NK-92 treated with Interleukin-12 subunit alpha and Interleukin-12 subunit beta, amount 100 ng/mL, for 24 hours (cell line): ENCODE measurements around the gene HS6ST1.

Experiments
- DNase-seq: peaks from one replicate; lab custom pipeline; 2025; lab: John Stamatoyannopoulos, UW

Gene HS6ST1, protein sequence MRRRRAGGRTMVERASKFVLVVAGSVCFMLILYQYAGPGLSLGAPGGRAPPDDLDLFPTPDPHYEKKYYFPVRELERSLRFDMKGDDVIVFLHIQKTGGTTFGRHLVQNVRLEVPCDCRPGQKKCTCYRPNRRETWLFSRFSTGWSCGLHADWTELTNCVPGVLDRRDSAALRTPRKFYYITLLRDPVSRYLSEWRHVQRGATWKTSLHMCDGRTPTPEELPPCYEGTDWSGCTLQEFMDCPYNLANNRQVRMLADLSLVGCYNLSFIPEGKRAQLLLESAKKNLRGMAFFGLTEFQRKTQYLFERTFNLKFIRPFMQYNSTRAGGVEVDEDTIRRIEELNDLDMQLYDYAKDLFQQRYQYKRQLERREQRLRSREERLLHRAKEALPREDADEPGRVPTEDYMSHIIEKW

DNA sequence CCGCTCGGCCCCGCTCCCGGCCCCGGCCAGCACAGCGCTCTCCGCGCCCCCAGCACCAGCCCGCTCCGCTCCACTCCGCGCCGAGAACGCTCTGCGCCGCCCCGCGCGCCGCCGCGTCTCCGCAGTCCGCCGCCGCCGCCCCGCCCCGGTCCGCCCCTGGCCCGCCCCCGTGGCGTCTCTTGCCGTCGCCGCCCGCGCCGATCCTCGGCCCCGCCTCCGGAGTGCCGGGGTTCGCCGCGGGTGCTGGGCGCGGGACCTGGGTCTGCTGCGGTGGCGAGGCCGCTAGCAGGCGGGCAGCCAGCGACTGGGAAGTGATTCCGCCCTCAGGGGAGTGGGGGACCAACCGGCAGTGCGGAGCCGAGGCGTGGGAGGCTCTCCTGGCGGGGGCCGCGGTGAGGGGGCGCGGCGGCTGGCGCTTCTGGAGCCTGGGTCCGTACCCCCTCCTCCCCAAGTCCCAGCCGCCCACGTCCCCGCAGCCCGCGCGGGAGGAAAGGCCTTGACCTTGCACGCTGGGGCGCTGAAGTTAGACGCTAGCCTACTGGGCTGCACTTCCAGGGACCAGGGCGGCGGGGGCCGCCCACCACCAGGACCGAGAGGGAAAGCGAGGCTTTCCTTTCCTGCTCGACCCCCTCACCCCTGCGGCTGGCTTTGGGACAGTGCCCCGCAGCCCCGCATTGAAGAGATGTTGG is at the start of gene HS6ST1:
TSS of gene HS6ST1 (minus strand) at position 93 of the 689 bp plus-strand sequence. CDS start 305 bp downstream, outside the sequence.
- DNase-seq: no peak

DNA sequence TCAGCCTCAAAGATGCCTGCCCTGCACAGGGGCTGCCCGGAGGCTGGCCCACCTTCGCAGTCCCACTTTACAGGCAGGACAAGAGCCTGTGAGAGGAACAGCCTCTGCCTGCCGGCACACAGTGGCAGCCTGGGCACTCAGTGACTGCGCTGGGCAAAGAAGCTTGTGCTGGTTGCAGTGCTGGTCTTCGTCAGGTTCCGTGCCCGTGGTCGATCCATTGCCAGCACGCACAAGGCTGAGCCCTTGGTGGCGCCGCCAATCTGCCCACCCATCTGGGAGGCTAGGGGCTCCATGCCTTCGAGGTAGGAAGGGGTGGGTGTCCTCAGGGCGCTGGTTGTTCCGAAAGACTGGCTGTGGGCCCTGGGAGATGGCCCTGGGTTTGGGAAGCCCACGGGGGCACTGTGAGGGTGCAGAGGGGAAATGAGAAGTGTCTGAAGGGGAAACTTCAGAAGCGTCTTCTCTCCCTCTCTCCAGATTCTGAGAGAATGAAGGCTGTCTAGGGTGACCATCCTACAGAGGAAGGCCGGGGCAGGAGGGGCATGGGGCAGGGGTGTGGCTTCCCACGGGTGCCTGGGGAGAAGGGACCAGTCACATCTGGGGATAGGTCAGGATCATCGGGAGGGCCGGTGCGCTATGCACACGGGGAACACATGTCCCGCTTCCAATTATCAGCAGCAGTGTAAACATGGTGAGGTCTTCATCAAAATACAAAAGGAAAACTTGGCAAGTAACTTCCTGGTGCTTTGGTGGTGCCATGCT is 49.1 kb upstream of the HS6ST1 start:
- DNase-seq: no peak

DNA sequence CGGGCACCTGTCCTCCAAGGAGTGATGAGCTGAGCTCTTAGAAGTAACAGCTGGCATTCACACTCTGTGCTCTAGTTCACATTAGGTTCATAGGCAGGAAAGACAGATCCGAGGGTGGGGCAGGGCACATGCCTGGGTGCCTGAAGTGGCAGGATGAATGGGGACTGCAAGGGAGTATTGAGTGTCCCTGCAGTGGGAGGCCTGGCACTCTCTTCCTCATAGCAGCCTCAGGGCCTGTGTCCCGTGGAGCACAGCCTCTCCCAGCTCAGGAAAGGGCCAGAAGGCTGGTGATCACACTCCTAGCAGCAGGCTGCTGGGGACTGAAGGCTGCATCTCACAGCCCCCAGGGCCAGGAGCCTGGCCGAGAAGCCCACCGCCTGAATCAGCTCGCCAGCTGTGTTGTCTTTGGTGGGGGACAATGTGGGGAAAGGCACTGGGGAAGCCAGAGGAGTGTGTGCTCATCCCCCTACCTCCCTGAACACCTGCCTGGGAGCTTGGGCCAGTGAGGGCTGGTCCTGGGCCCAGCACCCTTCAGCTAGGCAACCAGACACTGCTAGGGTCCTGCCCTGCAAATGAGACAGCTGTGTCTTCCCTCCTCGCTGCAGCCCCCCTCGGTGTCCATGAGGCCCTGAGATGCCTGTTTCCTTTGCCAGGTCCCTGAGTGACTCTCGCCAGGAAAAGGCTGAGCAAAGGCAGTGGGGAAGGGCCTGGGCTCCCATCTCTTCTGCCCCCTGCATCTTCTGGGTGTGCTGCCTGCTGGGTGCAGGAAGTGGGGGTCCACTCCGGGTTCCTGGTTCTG is 48.2 kb upstream of the HS6ST1 start:
- DNase-seq: no peak

DNA sequence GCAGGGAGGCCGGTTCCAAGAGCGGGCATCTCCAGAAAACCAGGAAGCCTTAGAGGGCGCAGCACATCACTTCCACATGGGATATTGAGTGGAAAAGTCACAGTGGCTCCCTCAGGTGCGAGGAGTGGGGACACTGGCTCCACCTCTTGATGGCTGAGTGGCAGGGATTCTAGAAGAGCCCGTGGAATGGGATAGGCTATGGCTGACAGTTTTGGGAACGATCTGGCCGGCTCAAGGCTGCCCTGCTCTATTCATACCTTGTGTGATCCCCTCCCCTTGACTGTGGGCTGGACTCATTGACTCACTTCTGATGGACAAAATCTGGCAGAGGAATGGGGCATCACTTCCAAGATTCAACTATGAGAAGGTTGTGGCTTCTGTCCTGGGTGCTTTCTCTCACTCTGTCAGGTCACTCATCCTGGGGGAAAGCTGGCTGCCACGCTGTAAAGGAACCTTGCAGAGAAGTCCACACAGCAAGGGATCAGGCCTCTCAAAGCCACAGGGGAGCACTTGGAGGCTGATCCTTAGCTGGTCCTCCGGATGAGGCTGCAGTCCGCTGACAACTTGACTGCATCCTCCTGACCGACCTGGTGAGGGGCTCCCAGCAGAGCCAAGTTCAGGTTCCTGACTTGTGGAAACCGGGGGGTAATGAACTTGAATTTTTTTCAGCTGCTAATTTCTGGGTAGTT is 46.7 kb upstream of the HS6ST1 start:
- DNase-seq: no peak

DNA sequence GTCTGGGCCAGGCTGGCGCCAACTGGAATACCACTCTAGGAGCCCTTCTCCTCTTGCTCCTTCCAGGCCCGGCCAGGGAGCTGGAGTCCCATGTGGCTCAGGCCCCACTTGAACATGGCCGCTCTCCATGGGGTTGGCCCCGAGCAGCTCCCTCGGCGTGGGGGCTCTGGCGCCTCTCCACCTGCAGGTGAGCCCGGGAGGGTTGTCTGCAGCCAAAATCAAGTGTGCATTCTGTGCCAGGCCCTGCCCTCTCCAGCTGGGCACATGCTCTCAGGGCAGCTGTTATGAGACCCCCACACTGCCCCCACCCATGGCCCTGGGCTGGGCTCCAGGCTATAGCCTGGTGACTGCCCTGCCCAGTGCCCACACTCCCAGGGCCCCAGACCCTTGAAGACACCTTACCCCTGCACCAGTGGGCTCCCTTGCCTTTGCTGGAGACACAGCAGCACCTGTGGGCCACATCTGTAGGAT is 45.8 kb upstream of the HS6ST1 start:
- DNase-seq: no peak

DNA sequence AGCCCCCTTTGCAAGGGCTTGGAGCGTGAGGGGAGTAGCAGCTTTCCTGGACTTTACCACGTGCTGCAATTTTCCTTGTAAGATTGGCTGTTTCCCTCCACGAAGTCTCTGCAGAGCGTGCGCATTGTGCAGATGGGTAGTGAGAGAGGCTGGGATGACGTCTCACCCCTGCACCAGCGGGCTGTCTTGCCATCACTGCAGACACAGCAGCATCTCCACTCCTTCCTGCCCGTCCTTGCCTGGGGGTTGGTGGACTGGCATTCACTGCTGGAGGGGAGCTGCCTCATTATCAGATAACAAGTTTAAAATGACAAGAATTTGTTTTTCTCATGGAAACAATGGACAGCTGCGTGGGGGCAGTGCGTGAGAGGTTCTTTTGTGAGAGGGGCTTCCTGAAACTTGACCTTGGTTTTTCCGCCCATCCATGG is 45.3 kb upstream of the HS6ST1 start:
- DNase-seq: no peak

DNA sequence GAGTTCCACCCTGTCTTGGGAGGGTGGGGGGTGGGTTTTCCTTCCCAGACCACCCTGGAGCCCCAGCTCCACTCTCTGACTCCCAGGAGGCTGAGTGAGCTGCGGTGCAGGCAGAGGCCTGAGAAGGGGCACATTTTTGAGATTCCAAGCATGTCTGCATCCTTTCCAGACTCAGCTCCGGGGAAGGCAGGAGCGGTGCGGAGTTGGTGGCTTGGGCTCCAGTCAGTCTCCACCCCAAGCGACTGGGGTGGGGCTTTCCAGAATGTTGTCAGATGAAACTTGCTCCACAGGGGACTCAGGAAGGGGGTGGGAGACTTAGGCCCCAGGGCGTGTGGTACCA is 44.2 kb upstream of the HS6ST1 start:
- DNase-seq: no peak

DNA sequence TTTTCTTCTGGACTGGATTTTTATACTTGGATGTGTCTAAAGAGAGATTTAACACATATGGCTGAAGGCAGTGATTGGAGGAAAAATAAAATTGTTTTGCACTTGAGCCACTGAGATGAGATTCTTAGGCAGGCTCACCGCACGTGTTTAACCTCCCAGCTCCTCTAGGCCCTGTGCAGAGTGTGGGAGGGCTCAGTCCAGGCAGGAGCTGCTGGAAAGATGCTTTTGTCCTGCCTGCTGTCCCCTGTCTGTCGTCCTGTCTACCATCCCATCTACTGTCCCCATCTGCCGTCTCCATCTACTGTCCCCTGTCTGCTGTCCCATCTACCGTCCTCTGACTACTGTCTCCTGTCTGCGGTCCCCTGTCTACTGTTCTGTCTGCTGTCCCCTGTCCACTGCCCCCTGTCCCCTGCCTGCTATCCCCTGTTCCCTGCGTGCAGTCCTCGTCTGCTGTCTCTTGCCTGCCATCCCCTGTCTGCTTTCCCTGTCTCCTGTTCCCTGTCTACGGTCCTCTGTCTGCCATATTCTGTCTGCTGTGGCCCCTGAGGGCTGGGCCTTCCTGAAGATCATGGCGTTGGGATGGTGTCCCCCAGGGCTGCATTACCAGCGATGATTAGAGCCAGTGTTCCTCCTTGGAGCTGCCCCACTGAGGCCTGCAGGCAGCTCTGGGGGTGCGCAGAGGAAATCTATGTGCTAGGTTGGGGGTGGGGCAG is 43.7 kb upstream of the HS6ST1 start:
- no peak for DNase-seq

DNA sequence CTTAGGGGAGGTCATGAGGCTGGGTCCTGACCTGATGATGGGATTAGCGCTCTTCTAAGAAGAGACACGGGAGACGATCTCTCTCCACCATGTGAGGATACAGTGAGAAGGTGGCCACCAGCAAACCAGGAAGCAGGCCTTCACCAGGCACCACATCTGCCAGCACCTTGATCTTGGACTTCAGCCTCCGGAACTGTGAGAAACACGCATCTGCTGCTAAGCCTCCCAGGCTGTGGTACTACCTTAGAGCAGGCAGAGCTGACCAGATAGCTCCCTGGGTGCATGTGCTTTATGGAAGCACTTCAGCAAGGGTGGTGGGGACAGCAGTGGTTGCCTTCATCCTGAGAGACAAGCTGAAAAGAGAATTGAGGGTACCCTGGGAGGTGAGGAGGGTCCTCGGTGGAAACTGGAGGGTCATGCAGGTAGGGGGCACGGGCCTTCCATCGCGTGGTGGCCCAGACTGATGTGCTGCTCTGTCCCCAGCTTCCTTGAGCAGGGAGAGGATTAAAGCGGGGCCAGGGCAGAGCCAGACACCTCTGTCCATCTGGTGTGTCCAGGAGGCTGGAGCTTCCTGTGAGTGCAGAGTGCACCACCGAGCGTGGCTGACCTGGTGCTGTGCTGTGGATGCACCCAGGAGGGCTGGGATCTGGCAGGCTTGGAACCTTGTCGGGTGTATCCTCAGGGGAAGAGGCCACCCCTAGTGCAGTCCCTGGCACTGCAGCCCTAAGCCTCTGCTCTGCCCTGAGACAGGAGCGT is 42.9 kb upstream of the HS6ST1 start:
- DNase-seq: no peak

DNA sequence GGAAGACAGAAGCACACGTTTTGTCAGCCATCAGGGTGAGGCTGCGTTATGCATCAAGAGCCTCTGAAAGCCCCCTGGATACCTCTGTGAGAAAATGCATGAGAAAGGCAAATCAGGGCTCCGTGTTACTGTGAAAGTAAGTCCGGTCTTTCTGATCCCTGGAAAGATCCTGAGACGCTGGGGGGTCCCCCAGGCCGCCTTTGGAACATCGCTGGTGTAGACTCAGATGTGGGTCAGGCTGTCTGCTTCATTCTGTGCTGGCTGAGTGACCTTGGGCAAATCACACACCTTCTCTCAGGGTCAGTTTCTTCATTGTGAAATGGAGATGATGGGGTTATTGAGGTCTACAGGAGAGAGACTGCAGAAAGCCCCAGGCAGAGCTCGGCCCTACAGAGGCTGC is 42.0 kb upstream of the HS6ST1 start:
- no peak for DNase-seq

DNA sequence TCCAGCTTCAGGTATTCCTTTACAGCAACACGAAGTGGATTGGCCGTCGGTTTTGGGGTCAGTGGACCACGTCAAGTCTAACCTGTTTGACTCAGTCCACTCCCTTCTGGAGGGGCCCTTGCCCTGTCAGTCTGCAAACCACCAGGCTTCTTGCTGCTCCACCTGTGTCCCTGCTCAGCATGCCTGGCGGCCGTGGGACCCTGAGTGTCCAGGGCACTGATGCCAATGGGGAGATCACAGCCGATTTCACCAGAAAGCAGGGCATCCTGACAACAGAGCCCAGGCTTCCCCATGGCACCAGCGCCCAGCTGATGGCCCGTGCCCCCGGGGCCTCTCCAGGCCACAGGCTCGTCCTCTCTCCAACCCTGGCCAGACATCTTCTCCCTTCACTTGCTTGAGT is 41.2 kb upstream of the HS6ST1 start:
- DNase-seq: no peak

DNA sequence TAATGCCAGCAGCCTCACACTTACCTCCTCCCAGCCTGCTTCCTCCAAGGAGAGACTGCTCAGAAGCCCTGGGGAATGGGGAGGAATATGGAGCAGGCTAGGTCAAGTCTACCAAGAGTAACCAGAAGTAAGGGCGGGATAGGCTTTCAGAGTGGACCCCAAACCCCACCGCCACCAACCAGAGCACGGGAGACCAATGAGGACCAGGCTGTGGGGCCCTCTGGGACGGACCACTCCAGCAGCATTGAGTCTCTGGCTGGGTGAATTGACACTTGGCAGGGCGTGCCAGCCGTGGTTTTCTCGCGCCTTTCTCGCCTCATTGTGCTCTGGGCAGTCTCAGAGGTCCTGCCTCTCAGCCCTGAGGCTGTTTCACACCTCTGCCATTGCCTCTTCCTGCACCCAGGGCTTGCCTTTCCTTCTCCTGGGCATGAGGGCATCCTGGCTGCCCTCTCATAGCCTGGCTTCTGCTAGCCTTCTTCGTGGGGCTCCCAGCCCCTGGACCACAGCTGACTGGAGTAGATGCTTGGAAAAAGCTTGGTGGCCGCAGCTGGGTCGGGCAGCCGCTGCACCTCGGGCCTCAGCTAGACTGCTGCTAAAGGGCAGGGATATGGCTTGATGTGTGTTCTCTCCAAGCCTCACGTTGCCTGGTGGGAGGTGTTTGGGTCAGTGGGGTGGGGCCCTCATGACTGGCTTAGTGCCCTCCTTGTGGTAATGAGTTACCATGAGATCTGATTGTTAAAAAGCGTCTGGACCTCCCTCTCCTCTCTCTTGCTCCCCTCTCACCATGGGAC is 40.5 kb upstream of the HS6ST1 start:
- DNase-seq: no peak

DNA sequence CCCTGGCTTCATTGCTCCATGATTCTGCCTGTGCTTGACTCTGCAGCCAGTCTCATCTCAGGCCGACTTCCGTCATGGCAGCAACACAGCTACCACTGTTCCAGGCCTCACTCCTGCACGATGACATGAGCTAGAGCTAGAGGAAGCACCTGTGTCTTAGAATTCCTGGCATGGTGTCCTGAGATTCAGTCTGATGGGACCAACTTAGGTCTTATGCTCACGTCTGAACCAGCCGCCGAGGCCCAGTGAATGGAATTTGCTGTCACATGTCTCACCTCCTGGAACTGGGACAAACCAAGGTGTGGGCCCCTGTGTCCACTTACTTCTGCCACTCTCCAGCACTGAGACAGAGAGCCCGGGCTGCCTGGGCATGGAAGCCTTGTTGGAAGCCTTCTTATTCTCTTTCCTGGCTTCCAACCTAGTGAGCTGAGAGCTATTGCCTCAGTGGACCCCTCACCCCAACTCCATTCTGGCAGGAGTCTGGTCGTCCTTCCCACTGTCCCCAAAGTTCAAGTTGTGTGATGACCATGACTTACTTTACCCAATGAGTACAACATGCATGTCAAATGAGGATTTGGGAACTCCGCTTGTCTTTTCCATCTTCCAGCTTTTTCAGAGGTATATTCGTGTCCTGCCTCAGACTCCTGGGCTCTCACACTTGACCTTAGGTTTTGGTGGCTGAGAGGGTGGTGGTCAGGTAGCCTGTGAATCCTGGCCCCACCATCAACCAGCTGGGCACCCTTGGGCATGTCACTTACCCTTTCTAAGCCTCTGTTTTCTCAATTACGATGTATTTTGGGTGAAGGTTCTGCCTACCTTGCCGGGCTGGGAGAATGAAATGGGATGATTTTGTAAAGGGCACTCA is 39.1 kb upstream of the HS6ST1 start:
- no peak for DNase-seq

DNA sequence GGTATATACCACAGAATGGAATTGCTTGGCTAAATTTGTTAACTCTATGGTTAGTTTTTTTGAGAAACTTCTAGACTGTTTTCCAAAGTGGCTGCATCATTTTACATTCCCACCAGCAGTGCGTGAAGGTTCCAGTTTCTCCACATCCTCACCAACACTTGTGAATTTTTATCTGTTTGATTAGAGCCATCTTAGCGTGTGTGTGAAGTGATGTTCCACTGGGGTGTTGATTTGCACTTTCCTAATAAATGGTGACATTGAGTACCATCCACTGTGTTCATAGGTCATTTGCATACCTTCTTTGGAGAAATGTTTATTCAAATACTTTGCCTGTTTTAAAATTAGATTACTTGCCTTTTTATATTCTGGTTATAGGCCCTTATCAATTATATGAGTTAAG is 37.5 kb upstream of the HS6ST1 start:
- no peak for DNase-seq

DNA sequence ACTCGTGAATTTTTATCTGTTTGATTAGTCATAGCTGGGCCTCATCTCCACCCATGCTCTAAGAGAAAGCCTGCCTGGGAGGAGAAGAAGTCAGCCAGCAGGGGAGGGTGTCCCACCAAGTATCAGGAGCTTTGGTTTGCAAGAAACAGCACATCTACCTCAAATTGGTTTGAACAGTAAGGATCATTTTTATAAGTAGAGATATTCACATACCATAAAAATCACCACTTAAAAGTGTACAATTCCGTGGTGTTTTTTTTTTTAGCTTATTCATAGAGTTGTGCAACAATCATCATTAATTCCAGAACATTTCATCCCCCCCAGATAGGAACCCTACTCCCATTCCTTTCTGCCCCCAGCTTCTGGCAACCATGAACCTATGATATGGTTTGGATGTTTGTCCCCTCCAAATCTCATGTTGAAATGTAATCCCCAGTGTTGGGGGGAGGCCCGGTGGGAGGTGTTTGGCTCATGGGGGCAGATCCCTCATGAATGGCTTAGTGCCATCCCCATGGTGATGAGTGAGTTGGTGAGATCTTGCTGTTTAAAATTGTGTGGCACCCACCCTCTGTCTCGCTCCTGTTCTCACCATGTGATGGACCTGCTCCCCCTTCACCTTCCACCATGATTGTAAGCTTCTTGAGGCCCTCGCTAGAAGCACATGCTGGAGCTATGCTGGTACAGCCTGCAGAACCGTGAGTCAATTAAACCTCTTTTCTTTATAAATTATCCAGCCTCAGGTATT is 36.2 kb upstream of the HS6ST1 start:
- DNase-seq: no peak

DNA sequence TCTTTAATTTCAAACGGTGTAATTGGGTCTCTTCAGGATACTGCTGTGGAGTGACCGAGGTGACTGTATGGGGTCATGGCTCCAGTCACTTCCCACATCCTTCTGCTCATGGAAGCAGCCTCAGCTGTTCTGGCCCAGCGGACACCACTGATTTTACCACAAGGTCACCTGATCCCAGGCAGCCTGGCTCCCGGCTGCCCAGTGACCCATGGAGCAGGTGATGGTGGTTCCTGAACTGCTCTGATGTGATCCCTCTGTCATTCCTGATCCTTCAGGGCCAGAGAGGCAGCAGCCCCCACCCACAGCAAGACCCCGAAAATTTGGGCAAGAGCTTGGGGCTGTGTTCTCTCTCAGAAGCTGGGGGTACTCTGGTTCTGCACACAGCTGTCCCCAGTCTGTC is 35.5 kb upstream of the HS6ST1 start:
- no peak for DNase-seq

DNA sequence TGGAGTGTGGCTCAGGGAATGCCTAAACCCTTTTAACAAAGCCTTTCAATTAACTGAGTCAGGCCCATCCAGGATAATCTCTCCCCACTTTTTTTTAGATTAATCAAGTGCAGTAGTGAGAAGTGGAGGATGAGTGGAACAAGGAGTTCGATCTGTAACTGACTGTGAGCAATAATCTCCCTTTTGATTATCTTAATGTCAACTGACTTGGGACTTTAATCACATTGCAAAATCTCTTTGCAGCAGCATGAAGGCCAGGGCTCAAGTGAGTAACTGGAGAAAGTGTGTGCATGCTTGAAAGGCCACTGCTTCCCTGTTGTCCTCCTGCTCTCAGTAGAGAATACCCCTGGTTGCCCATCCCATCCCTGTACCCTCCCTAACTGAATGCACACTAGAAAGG is 32.1 kb upstream of the HS6ST1 start:
- no peak for DNase-seq
